Measurements from ENCODE around the gene NEUROG2. TPM values are rescaled to one million over a fixed set of nuclear protein-coding genes. Genes with fewer than 3 reads are reported as not detected.
"Not testable (repeated sequence)": the region's sequence is repeated elsewhere in the genome, so short reads cannot be mapped to it uniquely, and the experiment has no call there.

NEUROG2 gene
- total RNA-seq, 1 donor from 2014 or later = not detected

DNA sequence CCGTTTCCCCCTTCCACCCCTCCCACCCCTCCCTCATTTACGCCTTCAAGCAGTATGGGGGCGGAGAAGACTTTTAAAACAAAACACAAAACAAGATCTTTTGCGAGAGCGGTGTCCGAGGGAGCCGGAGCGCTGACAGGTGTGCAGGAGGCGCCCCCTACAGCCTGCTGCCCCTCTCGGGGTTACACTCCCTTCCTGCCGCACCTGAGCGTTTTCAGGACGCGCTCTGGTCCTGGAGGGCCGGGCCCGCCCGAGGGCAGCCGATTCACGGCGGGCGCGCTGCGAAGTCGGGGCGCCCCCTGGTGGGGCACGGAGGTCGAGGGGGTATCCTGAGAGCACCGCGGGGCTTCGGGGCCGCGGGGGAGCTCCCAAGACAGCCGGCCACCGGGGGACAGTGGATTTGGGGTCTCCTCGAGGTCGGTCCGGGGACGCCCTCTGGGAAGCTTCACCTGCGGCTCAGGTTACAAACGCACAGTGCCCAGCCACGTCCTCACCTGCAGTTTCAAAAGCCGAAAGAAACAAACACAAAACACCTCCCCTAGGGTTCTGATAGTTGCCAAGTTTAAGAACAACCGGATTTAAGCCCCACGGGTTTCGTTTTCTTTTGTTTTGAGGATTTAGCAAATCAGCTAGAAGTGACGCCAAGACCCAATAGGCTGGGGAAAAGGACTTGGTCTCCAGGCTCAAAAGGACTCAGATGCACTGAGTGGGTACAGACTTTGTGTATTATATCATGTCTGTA is 8.0 kb upstream of the NEUROG2 start:
- Histone ChIP-seq H3K9me3 (no peaks in the 10 kb centered on the region), H3K27ac (no peak overlapping the region), H3K4me1 (peaks cover 18% of the 10 kb centered on the region), H3K4me3 (peak overlapping the region; percentile 50), H3K27me3 (ENCODE audit: low read depth) (peaks cover 73% of the 10 kb centered on the region), H3K36me3 (no peaks in the 10 kb centered on the region)
- ATAC-seq (peak; percentile 91 to 92), DNase-seq (peak; percentile 70)
- TF ChIP-seq CTCF (IDR thresholded peaks at IDR 0.05) = peak; percentile 76
- intact Hi-C loops (cut with DNase I) = loop anchor here (10.0 kb wide), 1 partner anchor 199 kb away; no protein-coding TSS in a partner anchor

DNA sequence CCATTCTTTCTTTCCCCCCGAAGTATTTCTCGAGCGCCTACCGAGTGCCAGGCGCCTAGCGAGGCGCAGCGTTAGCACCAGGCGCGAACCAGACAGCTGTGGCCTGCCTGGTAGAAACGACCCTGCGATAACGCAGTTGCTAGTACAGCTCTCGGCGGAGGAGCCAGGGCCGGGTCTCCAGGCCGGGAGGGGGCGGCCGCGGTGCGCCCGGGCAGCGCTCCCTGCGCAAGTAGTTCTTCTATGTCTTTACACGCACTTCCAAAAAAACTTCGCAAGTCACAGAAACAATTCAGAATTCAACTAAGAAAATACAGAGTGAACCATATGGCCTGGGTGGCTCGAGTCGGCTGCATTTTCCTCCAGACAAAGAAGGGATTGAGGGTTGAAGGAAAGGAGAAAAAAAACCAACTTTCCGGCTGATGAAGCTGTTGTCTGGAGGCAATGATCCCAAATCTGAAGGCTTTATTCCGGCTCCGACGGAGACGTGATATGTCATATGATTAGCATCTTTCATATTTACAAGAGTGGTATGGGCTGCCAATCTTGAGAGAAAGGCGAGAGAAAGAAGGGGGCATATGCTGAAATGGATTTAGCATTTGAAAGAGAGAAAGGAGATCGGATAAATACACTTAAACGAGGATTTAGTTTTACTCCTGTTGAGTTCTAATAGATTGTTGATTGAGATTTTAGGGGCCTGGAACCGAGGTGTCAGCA is 7.2 kb upstream of the NEUROG2 start:
- DNase-seq (no peak), ATAC-seq (peak; percentile 47 to 62)
- H3K4me3 ChIP-seq = peak overlapping the region; percentile 50
- no peak for TF ChIP-seq CTCF (IDR thresholded peaks at IDR 0.05)
- peaks cover 81% of the 10 kb centered on the region for H3K27me3 ChIP-seq (ENCODE audit: low read depth)
- H3K27ac ChIP-seq = no peak overlapping the region
- no peaks in the 10 kb centered on the region for H3K36me3 ChIP-seq
- intact Hi-C loops (cut with DNase I) = loop anchor here (10.0 kb wide), 1 partner anchor 198 kb away; no protein-coding TSS in a partner anchor
- peaks cover 18% of the 10 kb centered on the region for H3K4me1 ChIP-seq
- H3K9me3 ChIP-seq = no peaks in the 10 kb centered on the region

- H3K27me3 ChIP-seq (ENCODE audit: low read depth) = peaks cover 88% of the 10 kb centered on the region
- ATAC-seq, DNase-seq, H3K36me3 ChIP-seq, H3K9me3 ChIP-seq, H3K4me3 ChIP-seq, H3K27ac ChIP-seq: not testable (repeated sequence)
- peaks cover 19% of the 10 kb centered on the region for H3K4me1 ChIP-seq
- intact Hi-C loops (cut with DNase I) = loop anchor here (10.0 kb wide), 1 partner anchor 198 kb away; no protein-coding TSS in a partner anchor
These were observed 6.5 kb upstream of the NEUROG2 start for GRCh38 chr4:112522431-112522830.

- intact Hi-C loops (cut with DNase I) = loop anchor here (10.0 kb wide), 1 partner anchor 197 kb away; no protein-coding TSS in a partner anchor
- no peak for DNase-seq
These were observed 5.4 kb upstream of the NEUROG2 start for GRCh38 chr4:112521123-112522023.

GRCh38 chr4:112520598-112521122 is 4.7 kb upstream of the NEUROG2 start:
- H3K4me3 ChIP-seq = no peak overlapping the region
- ATAC-seq (no peak), DNase-seq (no peak)
- H3K27ac ChIP-seq = no peak overlapping the region
- H3K27me3 ChIP-seq (ENCODE audit: low read depth) = peaks cover 95% of the 10 kb centered on the region
- peaks cover 37% of the 10 kb centered on the region for H3K4me1 ChIP-seq
- TF ChIP-seq CTCF (IDR thresholded peaks at IDR 0.05) = no peak
- intact Hi-C loops (cut with DNase I) = loop anchor here (10.0 kb wide), 1 partner anchor 196 kb away; no protein-coding TSS in a partner anchor
- no peaks in the 10 kb centered on the region for H3K36me3 ChIP-seq
- H3K9me3 ChIP-seq = no peaks in the 10 kb centered on the region

More at GRCh38 chr4:112521123-112522023, 5.4 kb upstream of the NEUROG2 start:
- no peaks in the 10 kb centered on the region for H3K9me3 ChIP-seq
- no peak overlapping the region for H3K4me3 ChIP-seq
- no peak for ATAC-seq
- no peak overlapping the region for H3K27ac ChIP-seq
- peaks cover 30% of the 10 kb centered on the region for H3K4me1 ChIP-seq
- H3K36me3 ChIP-seq = no peaks in the 10 kb centered on the region
- no peak for TF ChIP-seq CTCF (IDR thresholded peaks at IDR 0.05)
- peaks cover 89% of the 10 kb centered on the region for H3K27me3 ChIP-seq (ENCODE audit: low read depth)

Measured in lower lobe of right lung (tissue), 2 donors.